ENCODE data around the gene ALDH3A1.

The ALDH3A1 gene

DNA sequence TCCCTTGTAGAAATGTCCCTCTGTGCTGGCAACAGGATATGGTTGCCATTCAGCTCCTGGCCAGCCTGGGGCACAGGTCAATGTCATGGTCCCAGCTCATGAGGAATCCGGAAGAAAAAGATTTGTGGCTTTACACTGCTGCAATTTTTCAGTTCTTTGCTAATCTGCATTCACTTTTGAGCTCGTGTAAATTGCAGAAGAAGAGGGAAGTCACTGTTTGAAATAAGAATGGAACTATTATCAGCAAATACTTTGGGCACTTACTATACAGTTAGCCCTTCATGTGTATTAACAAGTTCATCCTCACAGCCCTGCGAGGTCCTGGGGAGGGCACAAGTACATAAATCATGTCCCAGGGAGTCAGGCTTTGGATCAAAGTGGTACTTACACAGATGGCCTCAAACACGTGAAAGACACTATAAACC, 45.9 kb downstream of the ALDH3A1 start:
- DNase-seq: no peak

All from CD4-positive, alpha-beta T cell treated with Interleukin-4 for 1 hour (primary cell).